Lung (tissue), 12 donors: Measurements from ENCODE around the gene PLD6. TPM values are rescaled to one million over a fixed set of nuclear protein-coding genes. Genes with fewer than 3 reads are reported as not detected.

Experiments
- ATAC-seq: fragments of 200-7000 bp; cut with Tn5 transposase; one replicate; pipeline ENCODE4 v1.9.1; 2020; ENCODE audit warnings: moderate number of reproducible peaks; ENCODE audit not compliant: insufficient read depth, low FRiP score
- DNase-seq, 3 donors: peaks; one replicate each; pipeline ENCODE4 v3.0.0-alpha.2; 2013 to 2017
- H3K27ac ChIP-seq, 2 donors: one replicate each; pipeline ENCODE4 v1.5.1; 2013; ENCODE audit warnings: mild to moderate bottlenecking in 2 of 2, moderate library complexity in 2 of 2, control low read depth in 1 of 2, inconsistent platforms in 1 of 2, low read depth in 1 of 2, low read length in 1 of 2
- H3K27me3 ChIP-seq, 3 donors: one replicate each; pipeline ENCODE4 v1.5.1; 2013; ENCODE audit warnings: low read length in 2 of 3; ENCODE audit not compliant: control insufficient read depth in 3 of 3, insufficient read depth in 3 of 3
- H3K36me3 ChIP-seq, 4 donors: one replicate each; pipeline ENCODE4 v1.5.1; 2013; ENCODE audit warnings: low read length in 4 of 4, mild to moderate bottlenecking in 1 of 4, moderate library complexity in 1 of 4; ENCODE audit not compliant: control insufficient read depth in 4 of 4, insufficient read depth in 4 of 4
- H3K4me1 ChIP-seq, 5 donors: one replicate each; pipeline ENCODE4 v1.5.1; 2013; ENCODE audit warnings: low read length in 5 of 5, mild to moderate bottlenecking in 2 of 5, moderate library complexity in 1 of 5; ENCODE audit not compliant: control insufficient read depth in 5 of 5, insufficient read depth in 5 of 5
- H3K4me3 ChIP-seq: one replicate; pipeline ENCODE4 v1.5.1; 2013; ENCODE audit warnings: mild to moderate bottlenecking, control low read depth, moderate library complexity
- H3K9ac ChIP-seq, 2 donors: one replicate each; pipeline ENCODE4 v1.5.1; 2013; ENCODE audit warnings: low read length in 2 of 2, control low read depth in 1 of 2; ENCODE audit not compliant: insufficient read depth in 1 of 2
- H3K9me3 ChIP-seq, 4 donors: one replicate each; pipeline ENCODE4 v1.5.1; 2013; ENCODE audit warnings: low read length in 3 of 4, mild to moderate bottlenecking in 1 of 4, moderate library complexity in 1 of 4; ENCODE audit not compliant: control insufficient read depth in 4 of 4, insufficient read depth in 3 of 4
- CTCF ChIP-seq: IDR thresholded peaks from 2 replicates; pipeline ENCODE4 v1.5.1; 2012; ENCODE audit warnings: mild to moderate bottlenecking; ENCODE audit errors: control extremely low read depth, extremely low read depth
- WGBS, 2 donors: extraction: QIAGEN DNeasy Blood & Tissue Kit; methylation state at CpG; one replicate each; pipeline ENCODE4 v1.1.7; 2013; 5-methylcytosine and 5-hydroxymethylcytosine counted together
- polyA plus RNA-seq, 2 donors: library from polyadenylated mRNA; stranded (reverse); fragments of 200-250 nt; gene quantifications; one replicate each; pipeline ENCODE4 v1.2.1, GENCODE V29; 2013
- total RNA-seq, 2 donors: library from RNA; depleted of rRNA in 1 of 2; stranded (reverse); fragments of >200 nt in 1 of 2; gene quantifications; one replicate each; pipeline ENCODE4 v1.2.1, GENCODE V29; 2014 to 2021
- donor health status: control.
- donor health status: control.
- donor health status: Bipolar disorder and iron deficiency.
- donor health status: healthy.
- donor health status: DM: yes; HTN: yes; CAD: no.

Gene PLD6
- total and polyA plus RNA-seq, 4 donors = 3.2 to 7.7 (median 5.2) TPM

GRCh38 chr17:17170346-17170985 lies 35.7 kb downstream of the PLD6 start:
- H3K9me3 ChIP-seq = peaks cover 0 to under 1% (median 0%) of the 10 kb centered on the region in 4 donors
- ATAC-seq (peak; percentile 38), DNase-seq (peak; percentile 44 to 56 (median 51))
- H3K36me3 ChIP-seq = peaks cover 27 to 70% (median 63%) of the 10 kb centered on the region in 4 donors
- H3K4me3 ChIP-seq = no peak overlapping the region
- no peak overlapping the region for H3K9ac ChIP-seq
- H3K27ac ChIP-seq = peak overlapping the region in 1 of 2 donors; percentile 73
- 68 to 85% methylated on average over 9 of the region's 9 CpGs for WGBS, 2 donors
- TF ChIP-seq CTCF = no peak
- peaks cover 0 to 14% (median 9%) of the 10 kb centered on the region in 5 donors for H3K4me1 ChIP-seq
- no peaks in the 10 kb centered on the region for H3K27me3 ChIP-seq

- TF ChIP-seq CTCF = no peak
- Histone ChIP-seq H3K9me3 (no peaks in the 10 kb centered on the region), H3K27me3 (no peaks in the 10 kb centered on the region), H3K4me1 (peaks cover 0 to 14% (median 9%) of the 10 kb centered on the region in 5 donors), H3K36me3 (peaks cover 20 to 70% (median 64%) of the 10 kb centered on the region in 4 donors), H3K9ac (no peak overlapping the region), H3K27ac (no peak overlapping the region), H3K4me3 (no peak overlapping the region)
- 87 to 89% methylated on average over 4 of the region's 4 CpGs for WGBS, 2 donors
- ATAC-seq (no peak), DNase-seq (no peak)
Observed at GRCh38 chr17:17169396-17169795, 36.7 kb downstream of the PLD6 start.

DNA sequence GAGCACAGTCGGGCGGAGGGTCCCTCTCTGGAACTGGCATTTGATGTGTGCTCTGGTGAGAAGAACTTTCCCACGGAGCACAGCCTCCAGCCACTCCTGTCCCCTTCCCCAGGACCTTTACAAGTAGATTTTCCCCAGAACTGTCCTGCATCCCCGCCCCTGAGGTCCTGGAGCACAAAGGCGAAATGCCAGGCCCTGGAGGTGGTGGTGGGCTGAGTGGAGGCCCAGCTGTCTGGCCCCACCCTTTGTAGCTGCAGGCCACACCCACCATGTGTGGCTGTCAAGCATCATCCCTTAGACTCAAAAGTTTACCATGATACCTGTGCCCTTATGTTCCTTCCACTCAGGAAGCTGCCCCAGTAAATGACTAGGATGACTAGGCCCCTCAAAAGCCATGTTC lies 37.7 kb downstream of the PLD6 start:
- H3K27me3 ChIP-seq = no peaks in the 10 kb centered on the region
- no peaks in the 10 kb centered on the region for H3K9me3 ChIP-seq
- no peak overlapping the region for H3K27ac ChIP-seq
- no peak for DNase-seq
- WGBS, 2 donors = 92 to 93% methylated on average over 5 of the region's 5 CpGs
- no peak for ATAC-seq
- TF ChIP-seq CTCF = no peak
- no peak overlapping the region for H3K4me3 ChIP-seq
- peaks cover 0 to 14% (median 9%) of the 10 kb centered on the region in 5 donors for H3K4me1 ChIP-seq
- H3K9ac ChIP-seq = no peak overlapping the region
- peaks cover 18 to 66% (median 58%) of the 10 kb centered on the region in 4 donors for H3K36me3 ChIP-seq
